ENCODE results near the gene TMEM33.

Gene TMEM33

GRCh38 chr4:41999321-41999720 lies 64.1 kb downstream of the TMEM33 start:
- DNase-seq (ENCODE audit: low read depth) = no peak

DNA sequence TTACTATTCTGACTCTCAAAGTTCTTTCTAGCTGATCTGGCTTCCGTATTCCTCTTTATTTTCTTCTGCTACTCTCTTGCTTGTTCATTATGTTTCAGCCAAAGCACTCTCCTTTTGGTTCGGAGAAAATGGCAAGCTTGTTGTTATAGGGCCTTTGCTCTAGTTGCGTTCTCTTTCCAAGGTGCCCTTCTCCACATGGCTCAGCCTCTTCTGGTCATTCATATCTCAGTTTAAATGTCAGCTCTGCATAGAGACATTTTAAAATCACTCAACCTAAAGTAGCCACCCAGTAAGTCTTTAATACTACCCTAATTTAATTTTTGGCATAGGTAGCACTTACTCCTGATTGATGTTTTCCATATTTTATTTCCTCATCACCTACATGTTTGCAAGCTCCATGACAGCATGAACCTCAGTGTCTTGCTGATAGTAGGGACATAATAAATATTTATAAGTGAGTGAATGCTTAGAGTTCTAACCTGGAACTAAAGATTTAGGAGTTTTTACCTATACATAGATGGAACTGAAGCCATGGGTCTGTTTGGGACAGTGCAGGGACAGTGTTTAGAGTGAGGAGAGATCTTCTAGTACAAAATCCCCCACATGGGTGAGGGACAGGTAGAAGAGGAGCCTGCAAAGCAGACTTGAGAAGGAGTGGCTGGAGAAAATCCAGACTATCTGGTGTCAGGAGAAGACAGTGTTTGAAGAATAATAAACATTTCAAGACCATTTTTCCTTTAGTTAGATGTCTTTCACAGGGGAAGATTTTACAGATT lies 73.0 kb downstream of the TMEM33 start:
- no peak for DNase-seq (ENCODE audit: low read depth)

Data from stimulated activated CD8-positive, alpha-beta memory T cell treated with anti-CD3 and anti-CD28 coated beads, Interleukin-4, amount 100 ng/mL, for 24 hours (primary cell).